ENCODE data around the gene PHC2.
"Not testable (repeated sequence)": the region's sequence is repeated elsewhere in the genome, so short reads cannot be mapped to it uniquely, and the experiment has no call there.

The PHC2 gene

GRCh38 chr1:33311706-33312412, 119.0 kb downstream of the PHC2 start:
- DNase-seq (ENCODE audit: low spot score): no peak

- no peak for DNase-seq (ENCODE audit: low spot score)
Measured at GRCh38 chr1:33310702-33311101, 120.2 kb downstream of the PHC2 start.

- not testable (repeated sequence) for DNase-seq (ENCODE audit: low spot score)
Measured at GRCh38 chr1:33309351-33309750, 121.5 kb downstream of the PHC2 start.

- DNase-seq (ENCODE audit: low spot score): no peak
Measured at GRCh38 chr1:33307494-33307864, 123.4 kb downstream of the PHC2 start.

- no peak for DNase-seq (ENCODE audit: low spot score)
Measured at GRCh38 chr1:33306653-33307493, 124.0 kb downstream of the PHC2 start.

- DNase-seq (ENCODE audit: low spot score): no peak
Measured at GRCh38 chr1:33305816-33306652, 124.9 kb downstream of the PHC2 start.

GRCh38 chr1:33305016-33305415, 125.9 kb downstream of the PHC2 start:
- no peak for DNase-seq (ENCODE audit: low spot score)

GRCh38 chr1:33302325-33302724, 128.6 kb downstream of the PHC2 start:
- no peak for DNase-seq (ENCODE audit: low spot score)

- DNase-seq (ENCODE audit: low spot score): peak; percentile 94
Measured at GRCh38 chr1:33301273-33301984, 129.5 kb downstream of the PHC2 start.

- peak; percentile 16 for DNase-seq (ENCODE audit: low spot score)
Measured at GRCh38 chr1:33300673-33301072, 130.2 kb downstream of the PHC2 start.

GRCh38 chr1:33299461-33300155, 131.3 kb downstream of the PHC2 start:
- DNase-seq (ENCODE audit: low spot score): no peak

- peak; percentile 43 for DNase-seq (ENCODE audit: low spot score)
Measured at GRCh38 chr1:33298623-33299277, 132.1 kb downstream of the PHC2 start.

GRCh38 chr1:33297911-33298622, 132.8 kb downstream of the PHC2 start:
- no peak for DNase-seq (ENCODE audit: low spot score)

GRCh38 chr1:33296824-33297223, 134.1 kb downstream of the PHC2 start:
- DNase-seq (ENCODE audit: low spot score): no peak

GRCh38 chr1:33296082-33296458, 134.8 kb downstream of the PHC2 start:
- DNase-seq (ENCODE audit: low spot score): no peak

- peak; percentile 85 for DNase-seq (ENCODE audit: low spot score)
Measured at GRCh38 chr1:33295450-33296081, 135.3 kb downstream of the PHC2 start.

GRCh38 chr1:33295023-33295422, 135.9 kb downstream of the PHC2 start:
- no peak for DNase-seq (ENCODE audit: low spot score)

- no peak for DNase-seq (ENCODE audit: low spot score)
Measured at GRCh38 chr1:33294071-33295010, 136.6 kb downstream of the PHC2 start.

All from COLO829 (cell line).